ENCODE results near the gene PRAMEF14. TPM values are rescaled to one million over a fixed set of nuclear protein-coding genes. Genes with fewer than 3 reads are reported as not detected.
"Not testable (repeated sequence)": the region's sequence is repeated elsewhere in the genome, so short reads cannot be mapped to it uniquely, and the experiment has no call there.

PRAMEF14 gene
- polyA plus RNA-seq, 3 donors from 2014 or later: not detected

GRCh38 chr1:13315281-13315680 is 31.7 kb downstream of the PRAMEF14 start, which contains the start of gene PRAMEF15:
PRAMEF15 (plus strand) TSS chr1:13315581; CDS start chr1:13318408, 2,827 bp downstream.
- H3K36me3 Mint-ChIP-seq; DNase-seq; H3K4me3 Mint-ChIP-seq; H3K27ac Mint-ChIP-seq; H3K27me3 Mint-ChIP-seq (ENCODE audit: low read depth in 3 of 3); H3K4me1 Mint-ChIP-seq; H3K9me3 Mint-ChIP-seq: not testable (repeated sequence)

- not testable (repeated sequence) for H3K27me3 Mint-ChIP-seq (ENCODE audit: low read depth in 3 of 3); H3K36me3 Mint-ChIP-seq; H3K4me1 Mint-ChIP-seq; DNase-seq; H3K27ac Mint-ChIP-seq; H3K4me3 Mint-ChIP-seq; H3K9me3 Mint-ChIP-seq
Measured at GRCh38 chr1:13303239-13303638, 43.7 kb downstream of the PRAMEF14 start, which contains the start of gene PRAMEF33. PRAMEF33 (plus strand) TSS chr1:13303539; CDS start chr1:13305955, 2,416 bp downstream.

GRCh38 chr1:13302197-13302596 is 44.7 kb downstream of the PRAMEF14 start:
- not testable (repeated sequence) for H3K36me3 Mint-ChIP-seq

GRCh38 chr1:13298699-13299098 is 48.2 kb downstream of the PRAMEF14 start:
- DNase-seq; H3K4me3 Mint-ChIP-seq; H3K9me3 Mint-ChIP-seq; H3K27me3 Mint-ChIP-seq (ENCODE audit: low read depth in 3 of 3); H3K4me1 Mint-ChIP-seq; H3K36me3 Mint-ChIP-seq; H3K27ac Mint-ChIP-seq: not testable (repeated sequence)

More at GRCh38 chr1:13302197-13302596, 44.7 kb downstream of the PRAMEF14 start:
- H3K27me3 Mint-ChIP-seq (ENCODE audit: low read depth in 3 of 3); H3K4me3 Mint-ChIP-seq; H3K27ac Mint-ChIP-seq; H3K9me3 Mint-ChIP-seq; H3K4me1 Mint-ChIP-seq; DNase-seq: not testable (repeated sequence)

- H3K36me3 Mint-ChIP-seq; DNase-seq; H3K4me3 Mint-ChIP-seq; H3K27me3 Mint-ChIP-seq (ENCODE audit: low read depth in 3 of 3); H3K4me1 Mint-ChIP-seq; H3K9me3 Mint-ChIP-seq; H3K27ac Mint-ChIP-seq: not testable (repeated sequence)
Measured at GRCh38 chr1:13297216-13297931, 49.6 kb downstream of the PRAMEF14 start.

Other genes starting within 250 kb of the PRAMEF14 start
- not detected for gene HNRNPCL2, start 230.3 kb downstream of the PRAMEF14 start, polyA plus RNA-seq
- gene PRAMEF26, start 191.1 kb downstream of the PRAMEF14 start, polyA plus RNA-seq: not detected
- not detected for gene HNRNPCL4, start 181.5 kb downstream of the PRAMEF14 start, polyA plus RNA-seq
- not detected for gene PRAMEF9, start 175.3 kb downstream of the PRAMEF14 start, polyA plus RNA-seq
- not detected for gene PRAMEF13, start 145.7 kb downstream of the PRAMEF14 start, polyA plus RNA-seq
- not detected for gene PRAMEF18, start 121.0 kb downstream of the PRAMEF14 start, polyA plus RNA-seq
- not detected for gene PRAMEF5, start 92.9 kb downstream of the PRAMEF14 start, polyA plus RNA-seq
- not detected for gene PRAMEF8, start 62.0 kb downstream of the PRAMEF14 start, polyA plus RNA-seq
- gene PRAMEF33, start 43.6 kb downstream of the PRAMEF14 start, polyA plus RNA-seq: not detected
- not detected for gene PRAMEF15, start 31.6 kb downstream of the PRAMEF14 start, polyA plus RNA-seq
- gene PRAMEF19, start 24.8 kb upstream of the PRAMEF14 start, polyA plus RNA-seq: not detected
- not detected for gene PRAMEF17, start 42.5 kb upstream of the PRAMEF14 start, polyA plus RNA-seq
- not detected for gene PRAMEF20, start 63.3 kb upstream of the PRAMEF14 start, polyA plus RNA-seq
- not detected for gene LRRC38, start 166.9 kb upstream of the PRAMEF14 start, polyA plus RNA-seq
- not detected for gene PDPN, start 236.7 kb upstream of the PRAMEF14 start, polyA plus RNA-seq